Hematopoietic multipotent progenitor cell treated with erythropoietin and hydrocortisone succinate and interleukin-3 and kit ligand, for 6 days (in vitro differentiated cells): ENCODE data around the gene SUMF2.
"Not testable (repeated sequence)": the region's sequence is repeated elsewhere in the genome, so short reads cannot be mapped to it uniquely, and the experiment has no call there.

Experiments used
- DNase-seq: peaks from one replicate; pipeline ENCODE4 v3.0.0-alpha.2; 2015

The SUMF2 gene

DNA sequence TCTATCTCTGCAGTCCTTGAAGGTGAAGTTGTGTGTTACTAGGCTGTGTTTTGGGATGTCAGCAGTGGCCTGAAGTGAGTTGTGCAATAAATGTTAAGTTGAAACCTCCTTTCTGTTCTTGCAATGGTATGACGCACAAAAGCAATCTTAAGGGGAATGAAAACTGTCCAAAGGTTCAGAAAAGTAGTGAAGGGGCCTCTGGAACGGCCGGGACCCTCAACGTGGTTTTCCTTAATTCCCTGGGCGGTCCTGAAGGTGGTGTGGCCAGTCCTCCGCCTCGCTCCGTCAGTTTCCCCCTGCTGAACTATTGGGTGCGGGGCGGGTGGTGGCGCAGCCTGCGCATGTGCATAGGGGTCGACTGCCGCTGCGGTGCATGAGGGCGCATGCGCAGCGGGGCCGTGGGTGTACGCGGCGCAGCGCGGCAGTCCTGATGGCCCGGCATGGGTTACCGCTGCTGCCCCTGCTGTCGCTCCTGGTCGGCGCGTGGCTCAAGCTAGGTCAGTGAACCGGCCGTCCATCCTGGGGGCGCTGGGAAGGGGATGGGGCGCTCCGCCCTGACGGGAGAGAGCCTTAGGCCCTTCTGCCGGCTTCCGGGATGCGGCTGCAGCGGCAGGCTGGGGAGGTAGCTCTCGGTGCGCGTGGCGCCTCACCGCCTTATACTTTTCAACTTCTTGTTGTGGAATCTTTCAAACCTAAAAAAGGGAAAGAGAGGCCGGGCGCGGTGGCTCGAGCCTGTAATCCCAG, at the start of gene SUMF2:
Gene SUMF2, plus strand, starts transcription at position 405 of the 744 bp plus-strand sequence. Its CDS starts 26 bp downstream, at position 431.
- DNase-seq: peak; percentile 95

DNA sequence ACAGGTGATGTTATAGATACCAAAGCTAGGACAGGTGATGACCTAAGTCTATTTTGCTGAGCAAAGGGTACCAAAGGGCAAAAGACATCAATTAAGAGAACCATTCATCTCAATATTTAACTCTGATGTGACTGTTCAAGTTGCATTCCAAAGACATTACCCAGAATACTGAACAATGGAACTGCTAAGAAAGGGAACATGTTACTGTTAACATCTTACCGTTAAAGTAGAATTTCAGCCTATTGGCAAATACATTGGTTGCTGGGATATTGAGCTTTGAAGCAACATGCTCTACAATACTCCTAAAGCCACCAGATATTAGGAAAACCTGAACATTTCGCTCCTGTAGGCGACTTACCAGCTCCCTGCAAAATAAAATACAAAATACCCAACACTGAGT, 47.1 kb upstream of the SUMF2 start:
- not testable (repeated sequence) for DNase-seq

DNA sequence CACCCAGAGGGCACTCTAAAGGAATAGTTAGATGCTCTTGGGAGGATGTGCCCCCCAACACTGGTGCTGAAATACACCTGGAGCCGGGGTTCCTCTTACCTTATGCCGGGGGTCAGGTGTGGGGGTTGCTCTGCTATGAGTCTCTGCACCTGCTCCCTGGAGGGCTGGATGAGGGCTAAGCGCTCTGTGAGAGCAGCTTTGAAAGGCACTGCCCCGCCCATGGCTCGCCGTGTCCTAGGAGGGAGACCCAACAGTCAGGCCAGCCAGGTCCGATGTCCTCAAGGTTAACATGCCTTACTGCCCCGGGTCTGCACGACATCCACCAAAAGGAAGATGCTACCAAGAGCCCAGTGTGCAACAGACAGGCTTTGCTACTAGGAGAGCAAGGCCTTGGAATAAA, 44.6 kb upstream of the SUMF2 start:
- DNase-seq: no peak

DNA sequence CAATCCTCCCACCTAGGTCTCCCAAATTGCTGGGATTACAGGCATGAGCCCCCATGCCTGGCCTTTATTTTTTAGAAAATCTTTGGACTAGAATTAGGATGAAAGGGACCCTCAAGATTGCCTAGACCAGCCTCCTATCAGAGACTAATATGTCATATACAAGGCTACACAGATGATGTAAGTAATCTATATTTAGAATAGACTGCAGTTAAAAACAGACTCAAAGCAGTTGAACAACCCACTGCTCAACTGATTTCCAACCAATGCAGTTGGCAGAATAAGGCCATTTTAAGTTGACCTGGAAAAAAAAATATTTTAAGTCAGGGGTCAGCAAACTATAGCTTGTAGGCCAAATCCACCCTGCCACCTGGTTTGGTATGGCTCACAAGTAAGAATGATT, 40.6 kb upstream of the SUMF2 start:
- DNase-seq: no peak

DNA sequence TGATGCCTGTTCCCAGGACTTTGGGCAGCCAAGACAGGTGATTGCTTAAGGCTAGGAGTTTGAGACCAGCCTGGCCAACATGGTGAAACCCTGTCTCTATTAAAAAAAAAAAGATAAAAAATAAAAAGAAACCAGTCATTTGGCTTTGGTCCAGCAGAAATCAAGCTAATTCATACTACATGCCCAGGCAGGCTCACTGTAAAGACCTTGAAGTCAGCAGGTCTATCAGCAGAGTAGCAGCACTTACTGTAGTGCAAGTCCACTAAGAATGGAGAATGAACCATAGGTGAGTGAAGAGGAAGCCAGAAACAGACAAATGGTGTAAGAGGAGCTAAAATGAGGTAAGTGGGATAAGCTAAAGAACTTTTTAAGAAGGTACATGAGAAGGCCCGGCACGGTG, 37.5 kb upstream of the SUMF2 start:
- DNase-seq: peak; percentile 53

DNA sequence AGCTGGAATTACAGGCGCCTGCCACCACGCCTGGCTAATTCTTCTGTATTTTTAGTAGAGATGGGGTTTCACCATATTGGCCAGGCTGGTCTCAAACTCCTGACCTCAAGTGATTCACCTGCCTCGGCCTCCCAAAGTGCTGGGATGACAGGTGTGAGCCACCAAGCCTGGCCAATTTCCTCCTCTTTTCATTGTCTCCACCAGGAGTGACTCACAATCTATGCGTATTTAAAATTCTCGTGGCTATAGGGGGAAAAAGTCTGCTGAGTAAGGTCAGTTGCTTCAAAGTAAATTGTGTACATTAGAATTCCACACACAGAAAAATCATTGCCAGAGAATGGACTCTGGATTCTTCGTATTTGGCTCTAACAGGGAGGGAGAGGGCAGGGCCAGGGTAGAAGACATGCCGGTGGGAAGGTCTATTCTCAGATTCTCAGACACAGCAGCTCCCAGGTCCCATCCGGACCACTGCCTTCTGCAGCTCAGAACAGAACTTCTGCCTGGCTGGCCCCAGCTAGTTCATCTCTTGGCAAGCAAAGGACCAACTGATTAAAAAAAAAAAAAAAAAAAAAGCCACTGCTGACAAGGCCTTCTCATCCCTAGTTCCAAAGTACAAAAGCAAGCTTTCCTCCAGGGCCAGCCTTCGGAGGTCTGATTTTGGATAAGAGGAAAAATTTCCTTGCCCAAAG, 35.0 kb upstream of the SUMF2 start:
- no peak for DNase-seq

DNA sequence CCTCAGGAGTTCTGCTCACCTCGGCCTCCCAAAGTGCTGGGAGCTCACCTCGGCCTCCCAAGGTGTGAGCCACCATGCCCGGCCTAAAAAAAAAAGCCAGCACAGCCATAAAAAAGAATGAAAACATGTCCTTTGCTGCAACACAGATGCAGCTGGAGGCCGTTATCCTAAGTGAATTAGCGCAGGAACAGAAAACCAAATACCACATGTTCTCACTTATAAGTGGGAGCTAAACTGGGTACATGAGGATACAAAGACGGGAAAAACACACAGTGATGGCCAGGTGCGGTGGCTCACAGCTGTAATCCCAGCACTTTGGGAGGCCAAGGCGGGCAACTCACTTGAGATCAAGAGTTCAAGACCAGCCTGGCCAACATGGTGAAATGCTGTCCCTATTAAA, 33.7 kb upstream of the SUMF2 start:
- DNase-seq: no peak

DNA sequence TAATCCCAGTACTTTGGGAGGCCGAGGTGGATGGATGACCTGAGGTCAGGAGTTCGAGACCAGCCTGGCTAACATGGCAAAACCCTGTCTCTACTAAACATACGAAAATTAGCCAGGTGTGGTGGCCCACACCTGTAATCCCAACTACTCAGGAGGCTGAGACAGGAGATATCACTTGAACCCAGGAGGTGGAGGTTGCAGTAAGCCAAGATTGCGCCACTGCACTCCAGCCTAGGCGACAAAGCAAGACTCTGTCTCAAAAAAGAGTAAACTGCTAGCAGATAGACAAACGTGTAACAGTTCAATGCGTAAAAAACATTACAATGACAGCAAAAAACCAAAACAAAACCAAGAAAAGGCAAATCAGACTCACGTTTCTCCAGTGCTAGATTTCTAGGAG, 32.5 kb upstream of the SUMF2 start:
- DNase-seq: not testable (repeated sequence)

DNA sequence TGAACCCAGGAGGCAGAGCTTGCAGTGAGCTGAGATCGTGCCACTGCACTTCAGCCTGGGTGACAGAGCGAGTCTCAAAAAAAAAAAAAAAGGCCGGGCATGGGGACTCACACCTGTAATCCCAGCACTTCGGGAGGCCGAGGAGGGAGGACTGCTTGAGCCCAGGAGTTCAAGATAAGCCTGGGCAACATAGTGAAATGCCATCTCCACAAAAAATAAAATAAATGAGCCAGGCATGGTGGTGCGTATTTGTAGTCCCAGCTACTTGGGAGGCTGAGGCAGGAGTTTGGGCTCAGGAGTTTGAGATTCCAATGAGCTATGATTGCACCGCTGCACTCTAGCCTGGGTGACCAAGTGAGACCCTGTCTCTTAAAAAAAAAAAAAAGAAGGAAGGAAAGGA, 31.5 kb upstream of the SUMF2 start:
- DNase-seq: not testable (repeated sequence)

DNA sequence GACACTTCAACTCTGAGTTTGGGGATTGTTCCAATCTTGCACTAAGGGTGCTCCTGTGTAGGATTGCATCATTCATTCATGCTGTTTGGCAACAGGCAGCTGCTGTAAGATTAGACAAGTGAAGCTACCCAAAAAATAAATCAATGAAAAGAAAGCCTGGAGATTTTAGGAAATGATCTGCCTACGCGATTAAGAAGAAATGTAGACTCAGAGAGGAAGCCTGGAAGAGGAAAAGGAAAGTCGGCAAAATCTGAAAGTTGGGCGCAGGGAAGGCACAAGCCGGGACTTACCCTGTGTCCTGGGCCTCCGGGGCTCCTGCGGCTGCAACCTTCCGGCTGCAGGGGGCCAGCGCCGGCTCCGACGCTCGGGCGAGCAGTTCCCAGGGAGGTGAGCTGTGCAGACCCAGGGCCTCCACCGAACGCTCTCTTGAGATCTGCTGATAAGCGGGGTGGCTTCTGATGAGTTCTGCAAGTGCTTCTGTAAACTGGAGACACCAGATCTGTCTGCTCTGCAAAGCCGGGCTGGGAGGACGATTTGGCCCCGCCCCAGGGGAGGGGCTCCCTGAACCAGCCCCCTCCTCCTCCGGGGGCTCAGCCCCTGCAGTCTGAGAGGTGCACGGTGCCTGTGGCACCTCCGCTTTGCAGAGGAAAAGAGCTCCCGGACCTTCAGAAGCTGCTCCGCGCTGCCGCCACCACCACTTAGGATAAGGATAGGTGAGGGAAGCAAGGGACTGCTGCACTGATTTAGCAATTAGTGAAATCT, 30.2 kb upstream of the SUMF2 start:
- peak; percentile 81 for DNase-seq

DNA sequence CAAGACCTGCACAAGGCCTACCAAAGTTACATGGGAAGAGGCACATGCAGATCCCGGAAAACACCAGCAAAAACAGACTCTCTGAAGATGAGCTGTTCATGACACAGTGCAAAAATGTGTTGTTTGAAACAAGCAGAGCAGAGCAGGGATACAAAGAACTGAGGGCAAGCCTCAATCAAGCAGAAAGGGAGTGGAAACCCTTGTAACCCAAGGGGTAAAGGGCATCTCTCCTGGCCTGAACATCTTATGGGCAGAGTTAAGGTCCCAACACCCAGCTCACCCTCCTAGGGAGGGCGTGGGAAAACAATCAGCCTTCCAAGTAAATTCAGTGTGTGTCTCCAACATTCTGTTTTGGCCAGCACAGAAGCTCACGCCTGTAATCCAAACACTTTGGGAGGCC, 23.4 kb upstream of the SUMF2 start:
- no peak for DNase-seq

DNA sequence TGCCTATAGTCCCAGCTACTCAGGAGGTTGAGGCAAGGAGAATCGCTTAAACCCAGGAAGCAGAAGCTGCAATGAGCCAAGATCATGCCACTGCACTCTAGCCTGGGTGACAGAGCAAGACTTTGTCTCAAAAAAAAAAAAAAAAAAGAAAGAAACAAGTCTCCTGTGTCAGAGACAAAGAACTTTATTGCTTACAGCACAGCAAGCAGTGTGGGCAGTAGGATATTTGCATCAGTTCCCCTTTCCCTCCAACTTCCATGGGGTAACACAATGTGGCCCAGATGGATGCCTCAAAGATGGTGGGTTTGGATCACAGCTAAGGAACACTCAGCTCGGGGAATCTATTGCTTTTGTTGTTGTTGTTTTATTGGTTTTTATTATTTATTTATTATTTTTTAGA, 18.3 kb upstream of the SUMF2 start:
- not testable (repeated sequence) for DNase-seq

DNA sequence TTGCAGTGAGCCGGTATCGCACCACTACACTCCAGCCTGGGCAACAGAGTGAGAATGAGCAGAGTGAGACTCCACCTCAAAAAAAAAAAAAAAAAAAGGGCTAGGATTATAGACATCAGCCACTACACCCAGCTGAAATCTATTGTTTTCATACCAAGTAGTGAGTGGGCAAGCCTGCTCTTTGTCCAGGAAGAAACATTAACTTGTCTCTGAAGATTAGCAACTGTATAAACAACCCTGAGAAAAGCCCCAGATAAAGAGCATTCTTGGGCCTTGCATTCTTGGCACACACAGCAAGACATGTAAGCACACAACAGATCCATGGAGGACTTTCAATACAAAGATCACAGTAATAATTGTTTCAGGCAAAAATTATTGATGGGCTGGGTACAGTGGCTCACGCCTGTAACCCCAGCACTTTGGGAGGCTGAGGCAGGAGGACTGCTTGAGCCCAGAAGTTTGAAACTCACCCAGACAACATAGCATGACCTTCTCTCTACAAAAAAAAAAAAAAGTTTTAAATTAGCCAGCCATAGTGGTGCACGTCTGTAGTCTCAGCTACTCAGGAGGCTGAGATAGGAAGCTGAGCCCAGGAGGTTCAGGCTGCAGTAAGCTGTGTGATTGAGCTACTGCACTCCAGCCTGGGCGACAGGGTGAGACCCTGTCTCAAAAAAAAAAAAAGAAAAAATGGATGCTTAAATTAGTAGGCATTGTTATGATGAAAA, 17.2 kb upstream of the SUMF2 start:
- peak; percentile 73 for DNase-seq

DNA sequence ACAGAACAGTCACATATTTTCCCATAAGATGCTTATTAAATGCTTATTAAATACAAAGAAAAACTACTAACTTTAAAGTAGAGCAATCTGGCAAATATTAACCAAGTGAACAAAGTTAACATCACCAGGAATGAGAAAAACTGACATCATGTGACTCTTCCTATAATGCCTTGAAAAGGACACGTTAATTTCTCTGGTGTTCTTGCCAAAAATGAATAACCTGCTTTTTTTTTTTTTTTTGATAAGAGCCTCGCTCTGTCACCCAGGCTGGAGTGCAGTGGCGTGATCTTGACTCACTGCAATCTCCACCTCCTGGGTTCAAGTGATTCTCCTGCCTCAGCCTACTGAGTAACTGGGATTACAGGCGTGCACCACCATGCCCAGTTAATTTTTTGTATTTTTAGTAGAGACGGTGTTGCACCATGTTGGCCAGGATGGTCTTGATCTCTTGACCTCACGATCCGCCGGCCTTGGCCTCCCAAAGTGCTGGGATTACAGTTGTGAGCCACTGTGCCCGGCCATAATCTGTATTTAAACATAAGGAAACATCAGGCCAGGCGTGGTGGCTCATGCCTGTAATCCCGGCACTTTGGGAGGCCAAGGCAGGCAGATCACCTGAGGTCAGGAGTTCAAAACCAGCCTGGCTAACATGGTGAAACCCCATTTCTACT, 16.5 kb upstream of the SUMF2 start:
- DNase-seq: peak; percentile 55

DNA sequence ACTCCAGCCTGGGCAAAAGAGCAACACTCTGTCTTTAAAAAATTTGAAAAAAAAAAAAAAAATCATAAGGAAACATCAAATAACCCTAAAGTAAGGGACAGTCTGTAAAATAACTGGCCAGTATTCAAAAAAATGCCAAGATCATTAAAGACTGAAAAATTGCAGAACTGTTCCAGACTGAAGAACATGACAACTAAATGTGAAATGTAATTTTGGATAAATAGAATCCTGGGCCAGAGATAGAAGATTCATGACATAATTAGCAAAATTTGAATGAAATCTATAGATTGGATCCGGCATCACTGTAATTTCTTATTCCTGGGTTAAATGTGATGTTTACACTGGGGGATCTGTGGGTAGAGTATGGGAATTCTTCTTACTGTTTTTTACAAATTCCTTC, 15.8 kb upstream of the SUMF2 start:
- no peak for DNase-seq

DNA sequence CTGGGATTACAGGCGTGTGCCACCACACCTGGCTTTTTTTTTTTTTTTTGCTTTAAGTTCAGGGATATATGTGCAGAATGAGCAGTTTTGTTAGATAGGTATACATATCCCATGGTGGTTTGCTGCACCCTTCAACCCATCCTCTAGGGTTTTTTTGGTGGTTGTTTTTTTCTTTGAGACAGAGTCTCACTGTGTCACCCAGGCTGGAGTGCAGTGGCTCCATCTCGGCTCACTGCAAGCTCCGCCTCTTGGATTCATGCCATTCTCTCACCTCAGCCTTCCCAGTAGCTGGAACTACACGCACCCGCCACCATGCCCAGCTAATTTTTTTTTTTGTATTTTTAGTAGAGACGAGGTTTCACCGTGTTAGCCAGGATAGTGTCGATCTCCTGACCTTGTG, 15.3 kb upstream of the SUMF2 start:
- DNase-seq: peak; percentile 41

DNA sequence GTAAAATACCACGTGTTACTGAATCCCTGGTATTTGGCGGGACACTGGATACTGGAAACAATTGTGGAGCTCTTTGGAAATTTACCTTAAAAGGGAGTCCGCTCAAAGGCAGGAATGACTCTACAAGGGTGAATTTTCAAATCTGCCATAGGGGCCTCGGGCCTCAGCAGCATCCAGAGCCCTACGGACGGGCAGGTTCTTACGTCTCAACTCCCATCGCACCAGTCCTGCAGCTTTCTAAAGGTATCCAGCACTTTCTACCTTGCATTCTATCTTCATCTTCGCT, 13.1 kb upstream of the SUMF2 start:
- no peak for DNase-seq

DNA sequence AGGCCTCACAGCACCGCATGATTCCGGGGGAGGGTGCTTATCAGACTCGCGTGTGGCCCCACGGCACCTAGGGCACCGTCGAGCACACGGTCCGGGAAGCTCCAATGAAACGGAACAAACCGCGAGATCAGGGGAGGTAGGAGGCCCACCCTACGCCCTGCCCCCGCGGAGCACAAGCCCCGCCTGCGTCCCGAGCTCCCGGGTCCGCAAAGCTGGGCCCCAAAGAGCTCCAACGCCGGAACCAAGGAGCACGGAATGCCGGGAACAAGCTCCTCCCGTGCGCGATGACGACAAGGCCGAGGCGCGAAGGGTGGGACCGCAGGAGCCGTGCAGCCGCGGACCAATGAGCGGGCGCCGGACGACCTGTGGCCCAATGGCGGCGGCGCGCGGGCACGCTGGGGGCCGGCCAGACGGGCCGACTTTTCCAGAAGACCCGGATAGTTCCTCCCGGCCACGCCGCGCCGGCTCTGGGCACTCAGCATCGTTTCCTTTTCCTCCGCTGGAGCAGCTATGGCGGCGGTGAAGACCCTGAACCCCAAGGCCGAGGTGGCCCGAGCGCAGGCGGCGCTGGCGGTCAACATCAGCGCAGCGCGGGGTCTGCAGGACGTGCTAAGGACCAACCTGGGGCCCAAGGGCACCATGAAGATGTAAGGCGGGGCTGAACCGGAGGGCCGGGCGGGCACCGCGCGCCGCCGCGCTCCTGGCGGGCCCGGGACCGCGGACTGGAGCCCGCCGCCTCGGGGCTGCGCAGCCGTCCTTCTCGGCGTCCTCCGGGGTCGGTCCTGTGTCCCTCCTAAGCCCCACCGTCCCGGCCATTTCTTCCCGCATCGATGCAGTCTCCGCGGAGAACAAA, 12.5 kb upstream of the SUMF2 start, which contains the start of the genes CCT6A and PSPH:
Gene CCT6A, plus strand, starts transcription at position 427 of the 853 bp plus-strand sequence. Its CDS starts 84 bp downstream, at position 511.
Gene PSPH, minus strand, starts transcription at position 106 of the 853 bp plus-strand sequence. CDS start 30,232 bp downstream, outside the sequence.
- peak; percentile 98 for DNase-seq

DNA sequence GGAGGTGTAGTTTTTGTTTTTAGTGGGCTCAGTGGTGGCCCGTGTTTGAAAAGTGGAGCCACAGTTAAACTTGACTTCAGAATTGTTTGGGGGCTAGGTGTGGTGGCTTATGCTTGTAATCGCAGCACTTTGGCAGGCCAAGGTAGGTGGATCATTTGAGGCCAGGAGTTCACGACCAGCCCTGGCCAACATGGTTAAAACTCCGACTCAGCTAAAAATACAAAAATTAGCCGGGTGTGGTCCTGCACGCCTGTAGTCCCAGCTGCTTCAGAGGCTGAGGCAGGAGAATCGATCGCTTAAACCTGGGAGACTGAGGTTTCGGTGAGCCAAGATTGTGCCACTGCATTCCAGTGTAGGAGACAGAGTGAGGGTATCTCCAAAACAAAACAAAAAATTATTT, 10.7 kb upstream of the SUMF2 start:
- DNase-seq: no peak

DNA sequence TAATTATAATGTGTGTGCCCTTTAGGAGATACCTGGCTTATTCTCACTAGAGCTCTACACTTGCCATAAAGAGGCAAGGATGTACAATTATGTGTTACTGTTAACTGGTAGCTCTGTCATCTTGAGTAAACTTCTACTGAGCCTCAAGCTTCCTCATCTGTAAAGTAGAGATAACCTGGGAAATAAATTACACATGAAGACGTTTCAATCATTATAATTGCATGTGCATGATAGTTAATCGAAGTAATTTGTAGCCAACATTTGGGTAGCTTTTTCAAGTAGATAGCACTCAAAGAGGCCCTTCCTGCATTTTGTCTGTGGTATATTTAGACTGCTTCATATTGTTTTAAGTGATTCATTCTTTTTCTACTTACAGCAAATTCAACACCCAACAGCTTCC, 10.1 kb upstream of the SUMF2 start:
- no peak for DNase-seq

DNA sequence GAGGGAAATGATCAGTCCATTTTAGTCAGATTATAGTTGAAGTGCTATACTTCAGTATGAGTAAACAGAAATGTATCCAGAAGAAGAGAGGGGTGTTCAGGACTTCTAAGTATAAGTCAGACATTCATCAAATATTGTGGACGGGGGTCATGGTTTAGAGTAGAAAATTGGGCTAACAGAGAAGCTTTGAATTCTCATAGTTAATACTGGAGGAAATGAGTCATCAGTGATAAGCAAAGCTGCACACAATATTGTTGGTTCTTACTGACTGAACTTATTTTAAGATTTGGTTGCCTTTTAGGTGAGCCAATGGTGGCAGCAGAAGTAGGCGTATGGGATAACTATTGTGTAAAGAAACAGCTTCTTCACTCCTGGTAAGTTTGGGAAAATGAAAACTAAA, 1.7 kb upstream of the SUMF2 start:
- peak; percentile 74 for DNase-seq

DNA sequence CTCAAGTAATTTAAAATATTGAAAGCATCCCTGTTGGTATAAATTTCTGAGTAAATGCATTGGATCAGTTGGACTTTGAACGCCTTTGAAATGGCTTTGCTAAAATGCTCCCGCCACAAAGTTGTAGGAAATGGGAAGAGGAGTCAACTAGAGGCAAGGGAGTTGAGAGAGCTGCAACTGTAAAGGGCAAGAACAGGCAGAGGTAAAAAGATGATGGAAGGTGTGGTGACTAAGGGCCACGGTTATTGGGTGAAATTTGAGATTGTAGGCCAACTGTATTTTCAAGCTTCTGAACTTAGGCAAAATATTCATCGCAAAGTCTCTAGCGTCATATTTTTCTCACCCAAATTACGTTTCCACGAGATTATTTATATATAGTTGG, 595 bp upstream of the SUMF2 start:
- no peak for DNase-seq
